ENCODE results near the gene NASP. TPM values are rescaled to one million over a fixed set of nuclear protein-coding genes. Genes with fewer than 3 reads are reported as not detected.

Gene NASP
- total RNA-seq, 4 donors from 2014 or later: 51.4 to 60.6 (median 53.5) TPM

GRCh38 chr1:45545553-45546310 lies 38.1 kb upstream of the NASP start:
- H3K4me3 ChIP-seq: no peak overlapping the region
- no peaks in the 10 kb centered on the region for H3K36me3 ChIP-seq
- intact Hi-C loops (cut with DNase I): no loop called here
- H3K27me3 ChIP-seq: peaks cover 0 to 6% (median 0%) of the 10 kb centered on the region in 4 donors
- TF ChIP-seq POLR2A (IDR thresholded peaks at IDR 0.05; ENCODE audit: low read depth): no peak
- no peak for TF ChIP-seq EP300 (IDR thresholded peaks at IDR 0.05)
- no peak for TF ChIP-seq CTCF (IDR thresholded peaks at IDR 0.05)
- no peak for TF ChIP-seq POLR2AphosphoS5 (IDR thresholded peaks at IDR 0.05)
- H3K27ac ChIP-seq (replicated peaks in 1 of 4): no peak overlapping the region
- 80% methylated on average over 7 of the region's 7 CpGs for WGBS
- H3K4me1 ChIP-seq: peaks cover 4 to 24% (median 14%) of the 10 kb centered on the region in 4 donors
- no peaks in the 10 kb centered on the region for H3K9me3 ChIP-seq
- no peak for DNase-seq (ENCODE audit: extremely low spot score)

- peak; percentile 96 for DNase-seq (ENCODE audit: extremely low spot score)
- peak within 1 kb of the TSS; percentile 62 to 88 (median 72) for H3K4me3 ChIP-seq
- H3K9me3 ChIP-seq: no peaks in the 10 kb centered on the region
- peaks cover 0 to 22% (median 8%) of the 10 kb centered on the region in 4 donors for H3K36me3 ChIP-seq
- intact Hi-C loops (cut with DNase I): no loop called here
- 0% methylated on average over 30 of the region's 47 CpGs for WGBS
- peaks cover 15 to 23% (median 22%) of the 10 kb centered on the region in 4 donors for H3K4me1 ChIP-seq
- TF ChIP-seq POLR2A (IDR thresholded peaks at IDR 0.05; ENCODE audit: low read depth): no peak
- TF ChIP-seq POLR2AphosphoS5 (IDR thresholded peaks at IDR 0.05): peak; percentile 80 to 87
- TF ChIP-seq CTCF (IDR thresholded peaks at IDR 0.05): peak in 1 of 3 experiments; percentile 26
- peak within 1 kb of the TSS; percentile 80 to 89 (median 85) for H3K27ac ChIP-seq (replicated peaks in 1 of 4)
- H3K27me3 ChIP-seq: no peaks in the 10 kb centered on the region
Observed at GRCh38 chr1:45550401-45551351, 33.2 kb upstream of the NASP start, which contains the start of gene AKR1A1. TSS of gene AKR1A1 (plus strand) at chr1:45550826. CDS start at chr1:45561795, 10,969 bp downstream.

GRCh38 chr1:45551684-45552083 lies 32.2 kb upstream of the NASP start:
- H3K27ac ChIP-seq (replicated peaks in 1 of 4): peak overlapping the region; percentile 80 to 89 (median 85)

GRCh38 chr1:45552331-45552730 lies 31.5 kb upstream of the NASP start:
- intact Hi-C loops (cut with DNase I): no loop called here
- no peak for TF ChIP-seq CTCF (IDR thresholded peaks at IDR 0.05)
- TF ChIP-seq EP300 (IDR thresholded peaks at IDR 0.05): no peak
- TF ChIP-seq POLR2A (IDR thresholded peaks at IDR 0.05; ENCODE audit: low read depth): no peak
- TF ChIP-seq POLR2AphosphoS5 (IDR thresholded peaks at IDR 0.05): no peak
- Histone ChIP-seq H3K9me3 (no peaks in the 10 kb centered on the region), H3K4me1 (peaks cover 15 to 29% (median 22%) of the 10 kb centered on the region in 4 donors), H3K4me3 (no peak overlapping the region), H3K27ac (replicated peaks in 1 of 4) (no peak overlapping the region), H3K27me3 (no peaks in the 10 kb centered on the region), H3K36me3 (peaks cover 0 to 29% (median 9%) of the 10 kb centered on the region in 4 donors)
- no peak for DNase-seq (ENCODE audit: extremely low spot score)
- 69% methylated on average over 1 of the region's 1 CpG for WGBS

More at GRCh38 chr1:45551684-45552083, 32.2 kb upstream of the NASP start:
- Histone ChIP-seq H3K27me3 (no peaks in the 10 kb centered on the region), H3K9me3 (no peaks in the 10 kb centered on the region), H3K4me3 (peak overlapping the region; percentile 62 to 88 (median 72)), H3K36me3 (peaks cover 0 to 29% (median 9%) of the 10 kb centered on the region in 4 donors), H3K4me1 (peaks cover 15 to 23% (median 22%) of the 10 kb centered on the region in 4 donors)
- WGBS: 19% methylated on average over 3 of the region's 3 CpGs
- no peak for DNase-seq (ENCODE audit: extremely low spot score)
- TF ChIP-seq POLR2AphosphoS5 (IDR thresholded peaks at IDR 0.05) (no peak), CTCF (IDR thresholded peaks at IDR 0.05) (no peak), EP300 (IDR thresholded peaks at IDR 0.05) (no peak), POLR2A (IDR thresholded peaks at IDR 0.05; ENCODE audit: low read depth) (no peak)
- intact Hi-C loops (cut with DNase I): no loop called here

Measured in esophagus muscularis mucosa (tissue), 4 donors.